Stimulated activated CD8-positive, alpha-beta memory T cell treated with anti-CD3 and anti-CD28 coated beads, Interleukin-15, amount 100 ng/mL, for 48 hours (primary cell): ENCODE results near the gene LPXN.

ENCODE experiments used
- DNase-seq, 2 donors: peaks; one replicate each; pipeline ENCODE4 v3.0.0-alpha.2; 2020; ENCODE audit warnings: low read depth in 2 of 2

The LPXN gene

GRCh38 chr11:58575377-58576020, at the start of gene LPXN:
LPXN (minus strand) TSS chr11:58575856; CDS start chr11:58575772, 84 bp downstream.
- DNase-seq: no peak

DNA sequence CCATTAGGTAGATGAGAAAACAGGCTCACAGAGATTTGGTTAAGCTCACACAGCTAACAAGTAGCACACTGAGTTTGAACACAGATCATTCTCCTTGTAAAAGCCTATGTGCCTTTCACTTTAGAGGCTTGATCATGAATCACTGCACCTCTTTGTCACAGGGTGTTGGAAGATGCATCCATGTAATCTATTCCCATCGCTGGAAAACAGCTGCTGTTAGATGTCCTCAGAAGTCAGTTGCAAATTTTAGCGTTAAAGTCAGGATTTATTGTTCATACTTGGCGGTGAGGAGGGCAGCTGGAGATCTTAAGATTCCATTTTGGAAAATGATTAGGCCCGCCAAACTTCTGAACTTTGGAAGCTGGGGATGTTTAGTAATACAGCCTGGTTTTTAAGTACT, 49.4 kb upstream of the LPXN start:
- DNase-seq: no peak

- DNase-seq: no peak
Observed at GRCh38 chr11:58622344-58622743, 46.7 kb upstream of the LPXN start, which contains the start of gene CNTF. CNTF (plus strand) TSS chr11:58622665; CDS start chr11:58622753, 88 bp downstream.

GRCh38 chr11:58621586-58622262, 46.1 kb upstream of the LPXN start:
- DNase-seq: no peak

DNA sequence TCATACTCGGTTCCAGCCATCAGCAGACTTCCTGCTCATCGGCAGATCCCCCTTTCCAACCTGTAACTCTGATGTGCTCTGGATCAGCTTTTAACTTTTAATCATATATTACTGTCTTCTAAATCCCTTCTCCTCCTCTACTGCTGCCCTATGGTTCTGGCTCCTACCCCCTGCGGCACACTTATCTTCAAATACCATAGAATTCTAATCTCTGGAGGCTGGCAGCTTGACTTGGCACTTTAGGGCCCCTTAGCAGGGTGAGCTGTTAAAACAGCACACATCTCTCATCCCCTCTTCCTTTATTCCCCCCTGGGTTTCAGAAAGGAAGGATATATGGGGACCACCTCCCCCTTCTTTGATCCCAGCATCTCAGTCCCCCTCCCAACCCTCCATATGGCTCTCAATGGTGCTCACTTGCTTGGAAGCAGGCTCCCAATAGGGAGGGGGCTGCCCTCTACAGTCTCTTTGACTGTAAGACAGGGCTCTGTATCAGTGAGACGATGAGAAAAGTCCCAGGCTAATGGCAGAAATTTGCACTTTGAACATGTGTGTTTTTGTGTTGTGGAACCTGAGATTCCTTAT, 42.4 kb upstream of the LPXN start:
- no peak for DNase-seq

- DNase-seq: no peak
Observed at GRCh38 chr11:58616594-58616993, 40.9 kb upstream of the LPXN start.

- no peak for DNase-seq
Observed at GRCh38 chr11:58615559-58615958, 39.9 kb upstream of the LPXN start.

DNA sequence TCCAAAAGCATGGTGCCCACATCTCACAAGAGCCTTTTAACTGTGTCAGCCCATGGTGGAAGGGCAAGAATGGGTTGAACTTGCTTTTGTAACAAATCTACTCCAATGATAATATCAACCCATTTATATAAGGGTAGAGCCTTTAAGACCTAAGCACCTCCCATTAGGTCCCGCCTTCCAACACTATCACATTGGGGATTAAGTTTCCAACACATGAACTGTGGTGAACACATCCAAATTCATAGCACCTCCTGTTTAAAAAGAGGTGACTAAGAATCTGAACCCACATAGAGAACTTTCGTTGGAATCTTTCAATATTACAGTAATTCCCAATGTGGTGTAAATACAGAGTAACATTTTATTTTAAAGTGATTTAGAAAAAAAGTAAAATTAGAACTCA, 37.6 kb upstream of the LPXN start:
- DNase-seq: no peak

- DNase-seq: no peak
Observed at GRCh38 chr11:58609723-58610122, 34.1 kb upstream of the LPXN start.

- DNase-seq: no peak
Observed at GRCh38 chr11:58608331-58608730, 32.7 kb upstream of the LPXN start.

DNA sequence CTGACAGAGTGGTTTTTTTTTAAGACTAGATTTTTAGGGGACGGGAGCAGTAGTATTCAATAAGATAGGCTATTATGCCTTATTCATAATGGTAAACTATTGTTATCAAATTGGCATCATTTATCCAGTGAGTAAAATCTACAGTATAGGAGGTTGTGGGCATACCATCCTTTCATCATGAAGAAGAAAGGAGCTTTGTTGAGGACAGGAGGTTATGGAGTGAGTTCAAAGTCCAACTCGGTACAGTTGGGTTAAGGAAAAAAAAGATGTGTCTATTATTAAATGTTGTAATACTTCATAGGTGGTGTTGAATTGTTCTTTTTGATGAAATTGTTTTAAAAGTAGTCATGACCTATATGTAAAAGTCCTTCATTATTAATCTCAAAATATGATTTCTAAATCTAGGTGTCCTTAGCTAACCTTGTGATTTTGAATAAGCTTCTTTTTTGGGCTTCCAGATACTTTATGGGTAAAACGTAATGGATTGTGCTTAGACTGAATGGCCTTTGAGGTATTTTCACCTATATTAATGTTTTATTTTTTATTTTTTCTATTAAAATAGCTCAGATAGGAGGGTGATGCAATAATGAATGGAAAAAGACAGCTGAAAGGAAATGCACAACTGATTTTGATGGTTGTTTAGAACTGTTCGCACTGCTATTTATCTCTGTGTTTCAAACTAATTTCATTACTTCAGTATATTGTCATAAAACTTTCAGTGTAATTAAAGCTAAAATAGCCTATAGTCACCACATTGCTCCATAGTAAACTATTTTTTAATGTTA, 31.5 kb upstream of the LPXN start:
- DNase-seq: no peak

GRCh38 chr11:58600510-58600909, 24.9 kb upstream of the LPXN start:
- DNase-seq: no peak

- DNase-seq: no peak
Observed at GRCh38 chr11:58597486-58598144, 22.0 kb upstream of the LPXN start.

GRCh38 chr11:58596621-58597020, 21.0 kb upstream of the LPXN start:
- DNase-seq: no peak

DNA sequence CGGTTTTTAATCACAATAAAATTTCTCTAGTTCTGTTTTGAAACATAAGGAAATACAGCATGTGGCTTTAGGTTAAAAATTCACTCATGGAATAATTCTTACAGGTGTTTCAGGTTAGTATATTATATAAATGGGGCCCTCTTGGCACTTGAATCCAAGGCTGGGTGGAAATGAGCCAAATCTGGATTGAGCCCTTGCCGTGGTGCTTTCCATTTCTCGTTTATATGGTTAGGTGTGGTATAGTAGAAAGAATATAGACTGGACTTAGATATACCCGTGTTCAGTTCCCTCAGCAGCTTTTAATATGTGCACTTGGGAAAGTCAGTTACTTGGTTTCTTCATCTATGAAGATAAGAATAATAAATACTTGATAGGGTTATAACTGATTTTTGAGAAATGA, 19.2 kb upstream of the LPXN start:
- DNase-seq: no peak

GRCh38 chr11:58592760-58593472, 17.3 kb upstream of the LPXN start:
- DNase-seq: peak in 1 of 2 donors; percentile 58

DNA sequence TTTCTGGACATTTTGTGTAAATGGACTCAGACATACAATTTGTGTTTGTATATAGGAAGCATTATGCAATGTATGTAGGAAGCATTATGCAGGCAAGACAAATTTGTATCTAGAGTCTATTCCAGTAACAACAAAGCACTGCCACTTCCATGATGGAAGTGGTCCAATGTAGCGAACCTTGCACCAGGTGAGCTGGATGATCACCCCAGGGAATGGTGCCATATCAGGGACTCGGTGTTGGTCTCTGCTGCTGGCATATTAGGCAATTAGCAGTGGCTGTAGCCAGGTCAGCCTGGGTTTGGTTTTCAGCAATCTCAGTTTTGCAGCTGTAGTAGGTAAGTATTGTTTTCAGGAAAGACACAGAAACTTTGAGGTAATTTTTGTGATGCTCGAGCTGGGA, 16.0 kb upstream of the LPXN start:
- no peak for DNase-seq

- DNase-seq: no peak
Observed at GRCh38 chr11:58586998-58587397, 11.3 kb upstream of the LPXN start.

- no peak for DNase-seq
Observed at GRCh38 chr11:58582437-58582836, 6.8 kb upstream of the LPXN start.

GRCh38 chr11:58580311-58580710, 4.7 kb upstream of the LPXN start:
- DNase-seq: no peak
